H1 (cell line): ENCODE data around the gene SFT2D1. TPM values are rescaled to one million over a fixed set of nuclear protein-coding genes. Genes with fewer than 3 reads are reported as not detected.
A peak's percentile ranks its signal among the peaks of the same experiment; 100 is the strongest.

ENCODE experiments used
- CTCF ChIA-PET: fragments of 300-600 bp; sonication (Branson Sonifier 250); formaldehyde crosslinking; loops from one replicate; lab custom pipeline; 2021; ENCODE audit not compliant: partially characterized antibody; lab: Charles Lee
- POLR2A ChIA-PET: fragments of 300-600 bp; sonication (Branson Sonifier 250); formaldehyde crosslinking; loops from one replicate; lab custom pipeline; 2021; ENCODE audit warnings: inconsistent platforms; ENCODE audit not compliant: partially characterized antibody; lab: Charles Lee
- DNase-seq, 2 experiments: peaks; one replicate each; pipeline versions ENCODE4 v3.0.0 to v3.0.0-alpha.2; 2010 to 2022; ENCODE audit warnings: low spot score in 2 of 2, low read depth in 1 of 2, mixed read lengths in 1 of 2
- FAIRE-seq: peaks from 2 replicates; lab custom pipeline; 2011; peaks lifted over from hg19 to GRCh38; lab: Jason Lieb, UNC
- H2AFZ ChIP-seq: 2 replicates; pipeline ENCODE4 v1.8.1; 2012; ENCODE audit warnings: low read length, inconsistent platforms
- H2AK5ac ChIP-seq: 2 replicates; pipeline ENCODE4 v1.6.1; 2013; ENCODE audit warnings: low read depth, low read length
- H2BK120ac ChIP-seq: replicated peaks from 2 replicates; pipeline ENCODE3; 2013; ENCODE audit warnings: low read depth, low read length, inconsistent platforms
- H2BK12ac ChIP-seq: 2 replicates; pipeline ENCODE4 v1.6.1; 2013; ENCODE audit warnings: low read depth, low read length
- H2BK15ac ChIP-seq: 2 replicates; pipeline ENCODE4 v1.6.1; 2013; ENCODE audit warnings: low read length
- H2BK20ac ChIP-seq: 2 replicates; pipeline ENCODE4 v1.6.1; 2013; ENCODE audit warnings: low read length
- H2BK5ac ChIP-seq: 2 replicates; pipeline ENCODE4 v1.6.1; 2013; ENCODE audit warnings: low read depth, low read length
- H3K14ac ChIP-seq: 2 replicates; pipeline ENCODE4 v1.6.1; 2013; ENCODE audit warnings: inconsistent platforms; ENCODE audit not compliant: insufficient read length
- H3K18ac ChIP-seq: 2 replicates; pipeline ENCODE4 v1.6.1; 2013; ENCODE audit warnings: low read length; ENCODE audit errors: extremely low read depth
- H3K23ac ChIP-seq: 2 replicates; pipeline ENCODE4 v1.6.1; 2013; ENCODE audit warnings: inconsistent platforms; ENCODE audit not compliant: insufficient read length
- H3K23me2 ChIP-seq: 2 replicates; pipeline ENCODE4 v1.6.1; 2013; ENCODE audit warnings: low read depth, low read length
- H3K27ac ChIP-seq: 2 replicates; pipeline ENCODE4 v1.6.1; 2011; ENCODE audit warnings: low read depth, low read length, inconsistent platforms
- H3K27me3 ChIP-seq, 4 experiments: replicated peaks in 1 of 4; 1 replicate in 1 of 4; 2 replicates in 3 of 4; pipeline versions ENCODE4 v1.6.1 to v1.8.1; 2011 to 2013; ENCODE audit warnings: low read length in 3 of 4, mild to moderate bottlenecking in 3 of 4, inconsistent platforms in 2 of 4, mixed read lengths in 2 of 4, moderate library complexity in 1 of 4; ENCODE audit not compliant: control insufficient read depth in 3 of 4, insufficient read depth in 3 of 4; ENCODE audit errors: extremely low read depth in 1 of 4
- H3K36me3 ChIP-seq, 4 experiments: 2 replicates each; pipeline versions ENCODE4 v1.6.1 to v1.8.1; 2011 to 2013; ENCODE audit warnings: mild to moderate bottlenecking in 4 of 4, low read length in 3 of 4, moderate library complexity in 2 of 4, control low read depth in 1 of 4, inconsistent platforms in 1 of 4; ENCODE audit not compliant: insufficient read depth in 4 of 4, control insufficient read depth in 2 of 4
- H3K4ac ChIP-seq: replicated peaks from 2 replicates; pipeline ENCODE3; 2013; ENCODE audit warnings: low read length, low read depth, mixed read lengths, inconsistent platforms; ENCODE audit not compliant: insufficient read length
- H3K4me1 ChIP-seq, 4 experiments: replicated peaks in 1 of 4; 1 replicate in 1 of 4; 2 replicates in 3 of 4; pipeline versions ENCODE4 v1.6.1 to v1.8.1; 2011 to 2013; ENCODE audit warnings: low read length in 3 of 4, inconsistent platforms in 2 of 4, mixed read lengths in 1 of 4; ENCODE audit not compliant: insufficient read depth in 4 of 4, control insufficient read depth in 3 of 4
- H3K4me2 ChIP-seq, 2 experiments: 2 replicates each; pipeline versions ENCODE4 v1.6.1 to v1.8.1; 2011 to 2013; ENCODE audit warnings: low read depth in 2 of 2, low read length in 2 of 2, control low read depth in 1 of 2, inconsistent platforms in 1 of 2, mild to moderate bottlenecking in 1 of 2; ENCODE audit not compliant: insufficient read depth in 1 of 2
- H3K4me3 ChIP-seq, 4 experiments: fragments of 200-600, 300-600 bp in 1 of 4; sonication (generic), shearing (Covaris generic), sonication (Bioruptor Twin) in 1 of 4; 2 replicates each; pipeline versions ENCODE4 v1.5.1 to v1.8.1; 2011 to 2016; ENCODE audit warnings: low read length in 4 of 4, low read depth in 3 of 4, control low read depth in 2 of 4, inconsistent platforms in 2 of 4, mild to moderate bottlenecking in 2 of 4, mixed read lengths in 1 of 4, moderate library complexity in 1 of 4; ENCODE audit not compliant: insufficient read depth in 2 of 4; ENCODE audit errors: extremely low read depth in 1 of 4
- H3K56ac ChIP-seq: replicated peaks from 2 replicates; pipeline ENCODE3; 2013; ENCODE audit warnings: low read depth, mild to moderate bottlenecking, mixed read lengths, low read length, inconsistent platforms; ENCODE audit not compliant: insufficient read length
- H3K79me1 ChIP-seq: 2 replicates; pipeline ENCODE4 v1.6.1; 2013; ENCODE audit warnings: low read depth, low read length, control low read depth
- H3K79me2 ChIP-seq, 2 experiments: 2 replicates each; pipeline versions ENCODE4 v1.6.1 to v1.8.1; 2012 to 2013; ENCODE audit warnings: low read length in 2 of 2, mild to moderate bottlenecking in 2 of 2, inconsistent platforms in 1 of 2; ENCODE audit not compliant: insufficient read depth in 2 of 2, control insufficient read depth in 1 of 2
- H3K9ac ChIP-seq, 4 experiments: replicated peaks in 1 of 4; 1 replicate in 1 of 4; 2 replicates in 3 of 4; pipeline versions ENCODE4 v1.6.1 to v1.8.1; 2011 to 2013; ENCODE audit warnings: low read depth in 3 of 4, low read length in 3 of 4, control low read depth in 2 of 4, mild to moderate bottlenecking in 2 of 4, moderate library complexity in 2 of 4, inconsistent platforms in 1 of 4; ENCODE audit errors: extremely low read depth in 1 of 4
- H3K9me3 ChIP-seq, 2 experiments: 2 replicates each; pipeline versions ENCODE4 v1.6.1 to v1.8.1; 2012 to 2013; ENCODE audit warnings: mild to moderate bottlenecking in 2 of 2, moderate library complexity in 2 of 2, control low read depth in 1 of 2, inconsistent platforms in 1 of 2, low read depth in 1 of 2, low read length in 1 of 2, mixed read lengths in 1 of 2; ENCODE audit not compliant: insufficient read depth in 2 of 2
- H4K20me1 ChIP-seq, 2 experiments: replicated peaks in 1 of 2; 2 replicates each; pipeline versions ENCODE3 to v1.8.1; 2011 to 2013; ENCODE audit warnings: inconsistent platforms in 2 of 2, low read length in 2 of 2, mild to moderate bottlenecking in 1 of 2; ENCODE audit not compliant: insufficient read depth in 2 of 2, control insufficient read depth in 1 of 2
- H4K5ac ChIP-seq: 2 replicates; pipeline ENCODE4 v1.6.1; 2013; ENCODE audit warnings: low read length, low read depth, mixed read lengths, inconsistent platforms; ENCODE audit not compliant: insufficient read length
- H4K8ac ChIP-seq: 2 replicates; pipeline ENCODE4 v1.8.0; 2013; ENCODE audit warnings: mild to moderate bottlenecking, moderate library complexity, low read length, inconsistent platforms; ENCODE audit not compliant: insufficient read depth; ENCODE audit errors: extremely low read depth
- H4K91ac ChIP-seq: replicated peaks from 2 replicates; pipeline ENCODE3; 2013; ENCODE audit warnings: low read length, mixed read lengths, inconsistent platforms; ENCODE audit not compliant: insufficient read length
- EP300 ChIP-seq, 2 experiments: IDR thresholded peaks; 1 replicate in 1 of 2; 2 replicates in 1 of 2; pipeline ENCODE4 v1.6.1; 2011 to 2012; ENCODE audit warnings: low read depth in 2 of 2, low read length in 2 of 2, mild to moderate bottlenecking in 2 of 2, borderline replicate concordance in 1 of 2, inconsistent platforms in 1 of 2, moderate library complexity in 1 of 2
- POU5F1 ChIP-seq: IDR thresholded peaks from 2 replicates; pipeline ENCODE4 v1.6.1; 2011; ENCODE audit warnings: low read depth, mild to moderate bottlenecking, low read length, moderate library complexity
- RAD21 ChIP-seq, 2 experiments: IDR thresholded peaks in 1 of 2; conservative IDR thresholded peaks in 1 of 2; 2 replicates each; pipeline ENCODE4 v1.6.1; 2011; ENCODE audit warnings: low read depth in 2 of 2, low read length in 2 of 2, improper control_type of control experiment in 1 of 2, inconsistent platforms in 1 of 2, mild to moderate bottlenecking in 1 of 2, moderate library complexity in 1 of 2
- polyA plus RNA-seq, 7 experiments: library from polyadenylated mRNA; depleted of rRNA in 3 of 7; stranded (reverse) in 5 of 7; unstranded in 2 of 7; fragments of >200 nt in 5 of 7; fragments of 200-250 nt in 2 of 7; gene quantifications; 1 replicate in 5 of 7; 2 replicates in 1 of 7; 4 replicates in 1 of 7; pipeline versions ENCODE4 v1.2.1 to v1.2.3, GENCODE V29; 2011 to 2013; ENCODE audit warnings: missing spikeins in 2 of 7, mixed read lengths in 2 of 7
- total RNA-seq: library from RNA; stranded (reverse); fragmentation: NEBNext Ultra II Directional; extraction: Animal tissue kit (Norgen Biotek cat#: 25700); gene quantifications from 2 replicates; pipeline ENCODE4 v1.2.1, GENCODE V29; 2021
- TF ChIP-seq, protein P1 (sequence below): IDR thresholded peaks from 2 replicates; pipeline ENCODE4 v1.6.1; 2012; ENCODE audit warnings: inconsistent platforms

Gene SFT2D1
- total and polyA plus RNA-seq, 2 of the 8 experiments (the other 6 are each of a cell fraction or from before 2014, with no cell fraction given), result 52.3 to 76.1 TPM

DNA sequence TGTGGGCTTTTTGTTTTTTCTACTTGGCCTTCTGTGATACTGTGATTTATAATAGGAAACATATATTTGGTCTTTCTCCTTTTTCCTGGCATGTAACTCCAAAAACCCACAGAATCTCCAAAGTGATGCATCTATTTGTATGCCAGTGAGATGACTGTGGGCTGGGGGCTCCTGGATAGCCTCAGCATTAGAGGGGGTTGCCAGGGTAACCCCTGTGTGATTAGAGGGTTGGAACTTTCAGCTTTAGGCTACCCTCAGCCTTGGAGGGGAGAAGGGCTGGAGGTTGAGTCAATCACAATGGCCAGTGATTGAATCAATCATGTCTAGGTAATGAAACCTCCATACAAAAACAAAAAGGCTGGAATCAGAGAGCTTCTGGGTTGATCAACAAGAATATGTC, 10.6 kb upstream of the SFT2D1 start:
- Histone ChIP-seq H2AFZ (no peak overlapping the region), H3K79me1 (no peaks in the 10 kb centered on the region), H3K4me1 (peaks cover 0 to 4% (median 3%) of the 10 kb centered on the region in 4 experiments; a peak in 4 of 7 replicates), H2BK20ac (no peak overlapping the region), H3K4ac (no peak overlapping the region), H3K9ac (no peak overlapping the region), H2AK5ac (no peak overlapping the region), H3K4me3 (no peak overlapping the region), H4K5ac (no peak overlapping the region), H2BK12ac (peak overlapping the region; percentile 42; the same call in 1 of the 2 replicates), H3K27me3 (0 out of 7 replicates have a peak, but pooled peaks cover 0 to 2% (median 0%) of the 10 kb centered on the region in 4 experiments), H2BK120ac (no peak overlapping the region), H3K9me3 (no peaks in the 10 kb centered on the region), H3K27ac (no peak overlapping the region), H3K14ac (no peak overlapping the region), H4K8ac (no peak overlapping the region), H3K18ac (no peak overlapping the region), H3K23me2 (no peaks in the 10 kb centered on the region), H3K56ac (no peak overlapping the region), H4K20me1 (no peaks in the 10 kb centered on the region), H4K91ac (no peak overlapping the region), H3K36me3 (no peaks in the 10 kb centered on the region), H3K79me2 (no peaks in the 10 kb centered on the region), H2BK5ac (no peak overlapping the region), H2BK15ac (no peak overlapping the region), H3K4me2 (no peak overlapping the region), H3K23ac (no peak overlapping the region)
- TF ChIP-seq POU5F1 (no peak), EP300 (IDR thresholded peaks at IDR 0.05; ENCODE audit: borderline replicate concordance in 1 of 2, low read depth in 2 of 2, low read length in 2 of 2) (no peak), RAD21 (IDR thresholded peaks at IDR 0.05 in 1 of 2, conservative IDR thresholded peaks at IDR 0.05 in 1 of 2; ENCODE audit: low read depth in 2 of 2, low read length in 2 of 2) (no peak)
- TF ChIP-seq, protein P1, sequence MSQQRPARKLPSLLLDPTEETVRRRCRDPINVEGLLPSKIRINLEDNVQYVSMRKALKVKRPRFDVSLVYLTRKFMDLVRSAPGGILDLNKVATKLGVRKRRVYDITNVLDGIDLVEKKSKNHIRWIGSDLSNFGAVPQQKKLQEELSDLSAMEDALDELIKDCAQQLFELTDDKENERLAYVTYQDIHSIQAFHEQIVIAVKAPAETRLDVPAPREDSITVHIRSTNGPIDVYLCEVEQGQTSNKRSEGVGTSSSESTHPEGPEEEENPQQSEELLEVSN, result no peak
- FAIRE-seq (no peak), DNase-seq (no peak)
- ChIA-PET CTCF (no interaction called here), POLR2A (interaction anchor here (1.0 to 1.6 kb wide), 3 partner anchors 10 to 20 kb away, joined by 3 to 6 read pairs (median 4); partner anchors contain the start of gene SFT2D1)
